Vagina (tissue), 2 donors: ENCODE results near the gene SCFD2.

Source experiments
- CTCF ChIP-seq, 3 experiments: fragments of 450-650 bp in 2 of 3; fragments of 200-600 bp in 1 of 3; sonication (generic) in 1 of 3; IDR thresholded peaks; one replicate each; pipeline ENCODE4 v1.5.1; 2017 to 2019; ENCODE audit warnings: antibody characterized with exemption in 3 of 3, mild to moderate bottlenecking in 2 of 3, moderate library complexity in 2 of 3
- POLR2A ChIP-seq, 2 donors: fragments of 450-650 bp; IDR thresholded peaks; one replicate each; pipeline ENCODE4 v1.6.1; 2017; ENCODE audit warnings: antibody characterized with exemption in 2 of 2, mild to moderate bottlenecking in 2 of 2, moderate library complexity in 2 of 2
- POLR2AphosphoS5 ChIP-seq, 2 donors: sonication (generic); formaldehyde crosslinking; IDR thresholded peaks; one replicate each; pipeline ENCODE4 v1.9.0; 2017; ENCODE audit warnings: antibody characterized with exemption in 2 of 2, mild to moderate bottlenecking in 2 of 2, low read depth in 1 of 2; ENCODE audit not compliant: insufficient read depth in 1 of 2

- no peak for TF ChIP-seq CTCF (IDR thresholded peaks at IDR 0.05)
- TF ChIP-seq POLR2AphosphoS5 (IDR thresholded peaks at IDR 0.05; ENCODE audit: insufficient read depth in 1 of 2, low read depth in 1 of 2): no peak
- TF ChIP-seq POLR2A (IDR thresholded peaks at IDR 0.05): no peak
Observed at GRCh38 chr4:52935317-52935716, 430.5 kb downstream of the SCFD2 start.
